SIG-M5 (cell line): ENCODE results near the gene SNX10.

Source experiments
- DNase-seq: peaks from one replicate; lab custom pipeline; 2025; lab: John Stamatoyannopoulos, UW

SNX10 gene

GRCh38 chr7:26369593-26369992 is 77.9 kb downstream of the SNX10 start:
- DNase-seq: no peak

- DNase-seq: no peak
These were observed 78.3 kb downstream of the SNX10 start for GRCh38 chr7:26370011-26370410.

- DNase-seq: no peak
These were observed 80.6 kb downstream of the SNX10 start for GRCh38 chr7:26372249-26372648.

- DNase-seq: no peak
These were observed 81.0 kb downstream of the SNX10 start for GRCh38 chr7:26372704-26373103.

- no peak for DNase-seq
These were observed 83.1 kb downstream of the SNX10 start for GRCh38 chr7:26374647-26375373.

- DNase-seq: no peak
These were observed 84.1 kb downstream of the SNX10 start for GRCh38 chr7:26375726-26376174.

- DNase-seq: no peak
These were observed 84.7 kb downstream of the SNX10 start for GRCh38 chr7:26376175-26376917.

GRCh38 chr7:26378016-26378415 is 86.4 kb downstream of the SNX10 start:
- no peak for DNase-seq

GRCh38 chr7:26379711-26380110 is 88.0 kb downstream of the SNX10 start:
- DNase-seq: no peak

- DNase-seq: no peak
These were observed 90.1 kb downstream of the SNX10 start for GRCh38 chr7:26381476-26382353.

GRCh38 chr7:26385240-26385639 is 93.6 kb downstream of the SNX10 start:
- DNase-seq: no peak

- DNase-seq: no peak
These were observed 96.1 kb downstream of the SNX10 start for GRCh38 chr7:26387731-26388130.

GRCh38 chr7:26388256-26388655 is 96.6 kb downstream of the SNX10 start:
- DNase-seq: no peak

- DNase-seq: no peak
These were observed 98.4 kb downstream of the SNX10 start for GRCh38 chr7:26390016-26390415.

GRCh38 chr7:26393818-26394217 is 102.2 kb downstream of the SNX10 start:
- no peak for DNase-seq

GRCh38 chr7:26397332-26397731 is 105.7 kb downstream of the SNX10 start:
- DNase-seq: no peak

GRCh38 chr7:26397796-26398426 is 106.2 kb downstream of the SNX10 start:
- no peak for DNase-seq

- no peak for DNase-seq
These were observed 106.7 kb downstream of the SNX10 start for GRCh38 chr7:26398427-26398755.

- DNase-seq: peak; percentile 79
These were observed 107.3 kb downstream of the SNX10 start for GRCh38 chr7:26398756-26399509.

- DNase-seq: no peak
These were observed 108.1 kb downstream of the SNX10 start for GRCh38 chr7:26399736-26400135.

GRCh38 chr7:26403640-26404039 is 112.0 kb downstream of the SNX10 start:
- no peak for DNase-seq
